T47D (cell line): ENCODE data around the gene PHF10.

Experiments
- DNase-seq, 2 experiments: peaks; one replicate each; pipeline versions ENCODE4 v3.0.0 to v3.0.0-alpha.2; 2011 to 2012; ENCODE audit warnings: low read depth in 1 of 2, low spot score in 1 of 2
- JUND ChIP-seq: IDR thresholded peaks from 2 replicates; pipeline ENCODE4 v1.6.1; 2012; ENCODE audit warnings: low read depth
- in situ Hi-C: cut with HindIII; loops from 2 replicates; pipeline ENCODE4 v1.10.0; 2016; ENCODE audit warnings: low sequenced_read_pairs, low pct_unique_long_range_greater_than_20kb

The PHF10 gene

DNA sequence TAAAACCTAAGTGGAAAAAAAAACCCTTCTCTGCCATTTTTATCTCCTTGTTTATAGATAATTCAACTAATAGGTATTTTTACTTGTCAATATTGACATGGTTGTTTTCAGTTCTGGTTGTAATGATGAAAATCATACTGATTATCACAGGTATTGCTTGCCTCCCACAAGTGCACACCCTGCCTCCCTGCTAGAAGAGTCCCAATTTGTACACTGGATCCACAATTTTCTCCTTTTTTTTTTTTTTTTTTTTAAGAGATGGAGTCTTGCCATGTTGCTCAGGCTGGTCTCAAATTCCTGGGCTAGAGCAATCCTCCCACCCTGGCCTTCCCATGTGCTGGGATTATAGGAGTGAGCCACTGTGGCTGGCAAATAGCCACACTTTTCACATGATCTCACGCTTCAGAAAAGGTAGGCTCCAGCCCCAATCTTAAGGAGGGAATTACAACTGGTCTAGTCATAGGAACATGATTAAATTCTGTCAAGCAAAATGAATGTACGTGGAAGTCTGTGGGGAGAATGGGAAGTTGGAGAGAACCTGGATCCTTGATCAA lies 14.8 kb upstream of the PHF10 start:
- DNase-seq, result no peak
- in situ Hi-C loops, result no loop called here

DNA sequence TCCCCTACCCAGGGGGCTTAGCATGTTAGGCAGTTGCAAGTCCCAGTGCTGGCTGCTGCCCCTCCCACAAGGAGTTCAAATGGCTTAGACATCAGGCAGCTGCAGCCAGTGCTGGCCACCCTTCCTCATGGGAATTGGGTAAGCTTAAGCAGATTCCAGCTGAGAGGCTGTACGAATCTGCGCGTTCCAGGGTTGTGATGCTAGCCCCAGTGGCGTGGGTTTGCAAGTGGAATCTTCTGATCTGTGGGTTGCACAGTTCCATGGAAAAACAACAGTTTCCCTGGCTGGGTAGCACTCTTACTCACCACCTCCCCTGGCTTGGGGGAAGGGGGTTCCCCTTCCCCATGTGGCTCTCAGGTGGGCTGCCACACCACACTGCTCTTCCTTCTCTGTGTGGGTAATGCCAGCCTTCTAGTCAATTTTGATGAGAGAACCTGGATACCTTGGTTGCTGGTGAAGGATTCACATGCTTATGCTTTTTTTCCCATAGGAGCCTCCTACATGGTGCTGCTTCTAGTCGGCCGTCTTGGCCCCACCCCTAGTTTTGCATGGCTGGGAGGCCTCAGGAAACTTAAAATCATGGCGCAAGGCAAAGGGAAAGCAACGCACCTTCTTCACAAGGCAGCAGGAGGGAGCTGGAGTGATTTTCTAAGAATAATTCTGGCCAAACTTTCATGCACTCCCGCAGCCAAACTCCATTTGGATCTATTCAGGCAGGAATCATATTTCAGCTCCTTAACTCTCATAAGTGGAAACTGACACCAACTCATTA lies 14.1 kb upstream of the PHF10 start:
- TF ChIP-seq JUND, result no peak
- in situ Hi-C loops, result no loop called here
- DNase-seq, result no peak

More for the DNA sequence above, 14.8 kb upstream of the PHF10 start:
- TF ChIP-seq JUND, result no peak

DNA sequence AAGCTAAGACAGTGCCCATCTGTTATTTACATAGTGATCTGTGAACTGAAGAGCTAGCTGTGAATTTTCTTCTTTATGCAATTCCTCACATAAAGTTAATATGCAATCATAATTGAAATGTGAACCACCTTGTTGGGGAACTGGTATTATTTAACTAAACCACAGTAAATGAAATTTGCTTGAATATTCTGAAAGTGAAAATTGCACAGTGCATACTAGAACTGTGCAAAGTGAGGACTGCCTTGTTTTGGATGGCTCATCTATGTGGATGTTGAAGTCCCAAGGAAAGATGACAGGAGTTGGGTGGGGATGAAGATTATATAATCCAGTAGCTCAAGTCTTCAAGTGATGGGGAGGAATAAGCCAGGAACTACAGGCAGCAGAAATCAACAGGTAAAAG lies 5.7 kb upstream of the PHF10 start:
- DNase-seq, result no peak
- in situ Hi-C loops, result no loop called here
- no peak for TF ChIP-seq JUND

DNA sequence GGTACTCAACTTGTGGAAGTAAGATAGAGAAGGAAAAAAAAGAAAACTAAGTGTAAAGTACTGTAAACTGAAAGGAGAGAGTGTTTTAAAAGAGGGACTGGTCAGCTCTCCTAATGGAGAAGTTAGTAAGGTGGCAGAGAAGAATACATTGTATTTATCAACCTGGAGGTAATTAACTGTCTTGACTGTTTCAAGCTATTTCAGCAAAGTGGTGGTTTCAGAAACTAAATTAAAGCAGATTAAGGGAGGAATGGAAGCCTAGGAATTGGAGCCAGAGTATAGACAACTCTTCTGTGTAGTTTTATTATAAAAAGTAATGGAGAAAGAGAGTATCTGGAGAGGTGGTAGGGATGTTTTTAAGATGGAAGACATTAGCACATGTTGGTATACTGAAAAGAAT lies 2.7 kb upstream of the PHF10 start:
- no peak for TF ChIP-seq JUND
- DNase-seq, result no peak
- in situ Hi-C loops, result no loop called here

DNA sequence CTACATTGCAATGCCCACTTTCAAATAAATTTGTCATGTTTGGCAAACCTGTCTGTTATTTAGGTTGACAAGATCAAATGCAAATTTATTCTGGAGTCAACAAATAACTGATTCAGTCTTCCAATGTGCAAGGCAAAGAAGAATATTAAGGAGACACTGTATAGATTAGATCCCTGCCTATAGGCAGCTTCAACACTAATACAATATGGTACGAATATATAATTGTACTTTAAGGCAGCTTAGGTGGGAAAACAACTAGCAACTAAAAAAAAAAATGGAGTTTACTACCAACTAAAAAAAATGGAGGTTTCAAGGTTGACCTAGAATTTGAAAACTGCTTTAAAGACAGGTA lies 1.7 kb upstream of the PHF10 start:
- in situ Hi-C loops, result no loop called here
- no peak for DNase-seq
- TF ChIP-seq JUND, result no peak

DNA sequence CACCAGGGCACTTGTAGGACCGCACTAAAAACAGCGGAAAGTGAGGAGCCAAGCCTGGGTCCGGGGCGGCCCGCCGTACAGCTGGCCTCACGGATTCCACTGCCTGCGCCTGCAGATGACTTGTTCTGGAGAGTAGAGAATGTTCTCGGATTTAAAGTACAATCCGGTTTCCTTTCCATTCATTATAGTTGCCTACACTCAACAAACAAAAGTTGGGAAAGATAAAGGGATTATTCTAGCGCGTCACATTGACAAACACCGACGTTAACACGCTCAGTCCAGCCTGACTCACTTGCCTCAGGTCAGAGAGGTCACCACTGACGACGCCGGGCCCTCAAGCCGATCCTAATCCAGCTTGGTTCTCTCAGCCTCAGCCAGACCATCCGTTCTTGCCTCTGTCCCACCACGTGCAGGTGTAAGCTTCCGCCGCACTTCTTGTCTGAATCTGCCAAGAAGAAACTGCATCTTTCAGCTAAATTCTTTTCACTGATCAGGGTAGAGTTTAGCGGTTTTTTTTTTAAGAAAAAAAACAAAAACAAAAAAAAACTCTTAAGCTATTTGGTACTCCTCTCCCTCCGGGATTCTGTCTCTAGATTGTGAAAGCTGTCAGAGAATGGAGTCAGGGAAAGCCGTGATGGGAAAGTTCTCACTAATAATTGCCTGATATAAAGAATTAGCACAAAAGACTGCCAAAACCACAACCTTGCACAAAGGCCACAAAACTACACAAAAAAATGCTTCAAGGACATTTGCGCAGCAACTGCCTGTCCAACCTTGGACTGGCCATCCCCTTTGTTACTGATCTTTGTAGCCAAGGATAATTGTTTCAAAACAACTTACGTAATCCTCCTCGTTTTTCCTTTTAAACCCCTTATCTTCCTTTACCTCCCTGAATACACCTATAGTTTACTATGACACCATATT lies 1.1 kb upstream of the PHF10 start:
- DNase-seq, result peak in 1 of 2 experiments; percentile 15
- in situ Hi-C loops, result no loop called here
- no peak for TF ChIP-seq JUND

DNA sequence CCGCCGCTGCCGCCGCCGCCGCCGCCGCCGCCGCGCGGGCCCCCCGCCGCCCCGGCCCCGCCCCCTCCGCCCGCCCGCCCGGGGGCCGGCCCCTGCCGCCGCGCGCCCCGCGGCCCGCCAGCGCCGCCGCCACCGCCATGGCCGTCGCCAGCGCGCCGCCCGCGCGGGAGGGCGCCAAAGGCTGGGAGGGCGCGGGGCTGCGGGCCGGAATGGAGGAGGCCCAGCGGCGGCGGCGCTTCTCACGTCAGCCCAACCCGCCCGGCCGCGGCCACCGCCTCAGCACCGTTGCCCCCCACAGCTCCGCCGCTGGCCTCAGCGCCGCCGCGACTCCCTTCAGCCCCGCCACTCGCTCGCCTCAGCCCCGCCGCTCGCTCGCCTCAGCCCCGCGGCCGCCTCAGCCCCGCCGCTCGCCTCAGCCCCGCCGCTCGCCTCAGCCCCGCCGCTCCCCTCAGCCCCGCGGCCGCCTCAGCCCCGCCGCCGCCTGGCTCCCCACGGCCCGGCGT lies 258 bp downstream of the PHF10 start:
- in situ Hi-C loops, result no loop called here
- TF ChIP-seq JUND, result no peak
- peak; percentile 28 for DNase-seq

DNA sequence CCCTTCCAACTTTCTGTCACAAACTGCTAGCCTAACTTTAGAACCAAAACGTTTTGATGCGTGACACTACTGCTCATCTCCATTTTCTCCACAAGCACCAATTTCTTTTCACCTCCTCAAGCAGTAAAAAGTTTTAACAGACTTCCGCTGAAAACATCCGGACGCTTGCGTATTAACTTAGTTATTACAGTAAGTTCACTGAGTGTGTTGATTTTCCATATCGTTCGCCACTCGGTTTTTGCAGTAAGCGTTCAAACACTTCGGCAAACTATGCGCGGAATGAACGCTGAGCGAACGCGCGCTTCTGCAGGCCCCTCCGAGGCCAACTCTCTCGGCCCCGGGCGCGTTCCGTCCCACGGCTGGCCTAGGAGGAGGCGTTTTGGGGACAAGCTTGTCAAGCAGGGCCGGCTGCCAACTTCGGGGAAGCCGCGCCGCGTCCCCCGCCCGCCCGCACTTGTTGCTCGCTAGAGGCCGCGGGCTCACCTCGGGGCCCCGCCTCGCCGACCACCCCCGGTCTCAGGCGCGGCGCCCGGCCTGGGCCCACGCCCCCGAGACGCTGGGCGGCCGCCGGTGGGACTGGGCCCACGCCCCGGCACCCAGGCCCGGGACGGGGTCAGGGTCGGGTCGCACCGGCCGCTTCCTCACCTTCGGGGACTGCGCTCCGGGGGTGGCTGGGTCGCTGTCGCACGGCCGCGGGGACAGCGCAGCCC lies 945 bp downstream of the PHF10 start:
- DNase-seq, result peak; percentile 39 to 72
- TF ChIP-seq JUND, result no peak
- in situ Hi-C loops, result no loop called here

DNA sequence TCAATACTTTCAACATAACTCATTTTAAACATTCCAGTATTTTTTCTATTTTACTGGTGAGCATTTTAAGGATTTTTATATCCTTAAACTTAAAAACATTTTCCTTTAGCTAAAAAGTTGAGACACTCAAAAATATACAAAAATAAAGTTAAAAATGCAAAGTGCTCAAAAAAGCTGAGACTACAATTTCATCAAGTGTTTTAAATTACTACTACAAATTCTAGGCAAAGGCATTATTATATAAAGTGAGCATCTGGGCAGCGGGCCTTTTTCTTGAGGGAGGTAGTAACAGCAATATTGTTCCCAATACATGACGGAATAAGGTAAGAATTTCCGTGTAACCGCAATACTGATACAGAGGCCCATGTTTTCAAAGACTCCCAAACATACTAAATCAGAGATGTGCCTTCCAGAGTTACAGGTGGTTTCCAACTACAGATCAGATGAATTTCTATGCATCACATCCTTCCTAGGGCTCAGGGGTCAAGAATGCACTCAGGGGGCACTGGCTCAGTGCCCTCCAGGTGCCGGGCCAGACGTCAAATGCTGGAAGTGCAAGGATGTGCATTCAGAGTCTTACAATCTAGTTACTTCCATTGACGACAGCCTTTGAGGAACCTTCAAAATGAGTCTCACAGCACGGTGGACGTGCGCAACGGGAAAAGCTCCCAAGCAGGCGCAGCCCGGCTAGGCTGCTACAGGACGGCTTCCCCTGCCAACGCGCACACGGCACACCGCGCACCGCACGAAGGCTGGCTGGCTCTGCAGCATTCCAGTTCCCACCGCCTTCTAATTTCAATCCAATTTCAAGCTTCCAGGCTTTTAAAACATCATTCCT lies 1.7 kb downstream of the PHF10 start:
- DNase-seq, result peak; percentile 22 to 33
- TF ChIP-seq JUND, result no peak
- in situ Hi-C loops, result no loop called here

DNA sequence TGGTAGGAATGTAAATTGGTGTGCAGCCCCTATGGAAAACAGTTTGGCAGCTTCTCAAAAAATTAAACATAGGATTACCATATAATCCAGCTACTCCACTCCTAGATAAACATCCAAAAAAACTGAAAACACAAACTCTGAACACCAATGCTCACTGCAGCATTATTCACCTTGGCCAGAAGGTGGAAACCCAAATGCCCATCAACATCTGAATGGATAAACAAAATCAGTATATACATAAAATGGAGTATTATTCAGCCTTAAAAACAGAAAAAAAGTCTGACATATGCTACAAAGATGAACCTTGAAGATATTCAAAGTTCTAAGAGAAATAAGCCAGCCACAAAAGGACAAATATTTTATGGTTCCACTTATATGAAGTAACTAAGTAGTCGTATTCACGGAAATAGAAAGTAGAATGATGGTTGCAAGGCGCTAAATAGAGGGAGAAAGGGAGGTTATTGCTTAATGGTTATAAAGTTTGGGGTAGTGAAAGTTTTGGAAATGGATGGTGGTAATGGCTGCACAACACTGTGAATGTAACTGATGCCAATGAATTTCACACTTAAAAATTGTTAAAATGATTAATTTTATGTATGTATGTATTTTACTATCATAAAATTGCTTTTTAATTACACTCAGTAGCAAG lies 4.0 kb downstream of the PHF10 start:
- no peak for DNase-seq
- in situ Hi-C loops, result no loop called here
- TF ChIP-seq JUND, result no peak

DNA sequence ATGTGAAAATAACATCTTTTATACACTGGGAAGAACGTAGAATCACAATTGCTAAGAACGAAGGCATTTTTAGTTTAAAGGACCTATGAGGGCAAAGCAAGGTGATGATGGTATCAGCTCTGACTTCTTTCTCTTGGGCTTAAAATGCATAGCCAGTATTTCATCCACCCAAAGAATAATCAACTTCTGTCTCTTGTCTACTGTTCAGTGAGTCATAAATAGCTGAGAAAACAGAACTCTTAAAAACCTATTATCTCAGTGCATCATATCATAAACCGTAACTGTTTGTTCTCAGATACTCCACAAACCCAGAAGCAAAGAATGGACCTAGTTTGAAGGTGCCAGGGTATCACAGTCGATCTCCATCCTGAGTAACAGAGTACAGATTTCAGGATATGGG lies 5.2 kb downstream of the PHF10 start:
- in situ Hi-C loops, result no loop called here
- TF ChIP-seq JUND, result no peak
- no peak for DNase-seq
